ENCODE measurements around the gene PEMT.

Gene PEMT

DNA sequence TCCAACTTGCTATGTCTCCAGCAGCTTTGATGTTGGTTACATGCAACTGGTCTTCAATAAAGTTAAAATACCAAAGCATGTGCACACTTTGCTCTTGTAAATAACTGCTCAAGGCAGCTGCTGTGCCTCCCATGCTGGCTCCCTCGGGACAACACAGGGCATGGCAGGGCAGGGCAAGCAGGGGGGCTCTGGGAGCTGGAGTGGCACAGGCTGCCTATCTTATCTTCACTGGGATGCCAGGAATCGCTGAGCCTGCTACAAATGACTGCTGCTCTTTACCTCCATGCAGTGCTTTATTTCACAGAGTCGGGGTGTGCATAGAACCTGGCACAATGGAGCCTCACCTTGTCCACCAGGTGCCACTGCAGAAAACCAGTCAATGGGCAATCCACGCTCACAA lies 21.8 kb downstream of the PEMT start:
- no peak for DNase-seq

DNA sequence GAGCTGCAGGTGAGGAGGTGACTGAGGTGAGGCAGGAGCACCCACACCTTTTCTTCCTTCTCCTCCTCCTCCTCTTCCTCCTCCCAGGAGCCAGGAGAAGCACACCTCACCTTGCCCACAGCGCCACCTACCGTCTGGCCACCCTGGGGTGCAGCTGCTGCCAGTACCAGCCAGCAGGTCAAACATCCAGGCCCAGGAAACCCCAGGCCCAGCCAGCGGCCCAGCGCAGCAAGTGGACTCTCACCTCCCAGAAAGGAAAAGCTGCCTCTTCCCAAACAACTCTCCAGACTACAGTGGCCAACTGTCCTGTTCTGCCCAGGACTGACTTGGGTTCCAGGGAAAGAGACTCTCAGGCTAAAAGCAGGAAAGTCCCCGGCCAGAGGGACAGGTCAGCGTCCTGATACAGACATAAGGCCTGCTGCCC lies 22.7 kb downstream of the PEMT start:
- DNase-seq: peak; percentile 21 to 38

GRCh38 chr17:17567631-17568030 lies 23.9 kb downstream of the PEMT start:
- DNase-seq: no peak

- no peak for DNase-seq
These were observed 24.5 kb downstream of the PEMT start for GRCh38 chr17:17566896-17567513.

DNA sequence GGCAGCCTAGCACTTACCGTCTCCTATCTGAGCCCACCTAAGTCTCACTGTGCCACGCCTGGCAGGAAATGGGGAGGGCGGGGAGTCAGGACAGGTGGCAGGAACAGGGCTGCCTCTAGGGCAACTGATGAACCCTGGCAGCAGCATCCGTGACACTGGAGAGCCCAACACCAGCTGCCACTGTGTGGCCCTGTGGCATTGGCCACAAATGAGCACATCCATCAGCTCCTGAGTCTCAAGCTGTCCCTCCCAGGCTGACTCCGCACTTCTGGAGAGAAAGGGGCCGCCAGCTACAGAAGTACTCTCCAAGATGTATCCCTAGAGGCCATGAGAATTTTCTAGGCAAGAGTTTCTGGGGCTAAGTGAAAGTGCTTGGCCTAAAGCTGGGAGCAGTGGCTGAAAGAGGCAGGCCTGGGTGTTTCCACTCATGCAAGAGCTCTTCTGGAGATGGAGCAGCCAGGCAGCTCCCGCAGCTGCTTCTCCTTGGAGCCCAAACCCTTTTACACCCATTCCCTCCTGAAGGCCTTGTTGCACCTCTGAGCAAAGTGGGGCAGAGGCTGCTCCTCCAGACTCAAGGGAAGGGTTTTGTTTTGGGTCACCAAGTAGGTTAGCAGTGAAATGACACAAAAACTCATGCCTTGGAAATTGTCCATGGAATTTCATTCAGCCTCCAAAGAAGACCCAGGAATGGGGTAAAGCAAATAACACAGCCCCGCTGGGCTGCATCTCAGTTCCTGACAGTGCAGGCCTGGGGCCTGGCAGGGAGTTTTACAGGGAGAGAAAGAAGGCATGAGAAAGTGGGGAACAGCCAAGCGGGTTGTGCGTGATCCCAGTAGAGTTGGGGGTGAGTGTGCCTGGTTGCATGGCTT lies 25.8 kb downstream of the PEMT start:
- no peak for DNase-seq

GRCh38 chr17:17564896-17565295 lies 26.6 kb downstream of the PEMT start:
- DNase-seq: no peak

- no peak for DNase-seq
These were observed 27.2 kb downstream of the PEMT start for GRCh38 chr17:17564323-17564722.

DNA sequence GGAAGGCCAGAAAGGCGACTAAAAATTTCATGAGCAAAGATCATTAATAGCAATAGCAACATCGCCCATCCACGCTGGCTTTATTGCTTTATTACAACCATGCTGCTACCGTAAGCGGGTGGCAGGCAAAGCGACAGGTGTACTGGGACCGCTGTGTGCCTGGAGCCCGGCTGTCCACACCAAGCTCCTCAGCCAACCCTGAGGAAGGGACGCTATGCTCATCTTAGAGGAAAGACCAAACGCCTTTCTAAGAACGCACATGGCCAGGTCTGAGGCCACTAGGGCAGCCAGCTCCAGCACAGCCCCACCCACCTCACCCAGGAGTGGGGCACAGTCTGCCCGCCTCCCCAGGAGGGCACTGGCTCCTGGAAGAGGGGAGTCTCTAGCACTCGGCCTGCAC lies 28.0 kb downstream of the PEMT start:
- no peak for DNase-seq

DNA sequence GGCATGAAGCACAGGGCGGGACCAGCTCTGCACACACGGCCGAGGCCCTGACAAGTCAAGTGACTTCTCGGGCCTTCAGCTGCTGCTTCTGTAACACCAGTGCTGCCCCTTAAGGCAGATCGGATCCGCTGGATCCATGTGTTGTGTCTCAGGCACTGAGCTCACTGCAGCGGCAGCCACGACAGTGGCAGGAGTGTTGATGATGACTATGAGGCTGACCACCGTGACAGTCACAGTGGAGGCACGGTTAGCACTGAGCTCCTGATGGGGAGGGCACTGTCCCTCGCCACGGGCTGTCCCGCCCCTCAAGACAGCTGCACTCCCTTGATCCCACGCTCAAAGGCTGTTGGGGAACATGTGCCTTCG lies 29.4 kb downstream of the PEMT start:
- no peak for DNase-seq

- DNase-seq: peak in 1 of 2 donors; percentile 51
These were observed 29.9 kb downstream of the PEMT start for GRCh38 chr17:17561408-17562145.

- DNase-seq: no peak
These were observed 30.5 kb downstream of the PEMT start for GRCh38 chr17:17560975-17561374.

- no peak for DNase-seq
These were observed 31.3 kb downstream of the PEMT start for GRCh38 chr17:17560167-17560566.

DNA sequence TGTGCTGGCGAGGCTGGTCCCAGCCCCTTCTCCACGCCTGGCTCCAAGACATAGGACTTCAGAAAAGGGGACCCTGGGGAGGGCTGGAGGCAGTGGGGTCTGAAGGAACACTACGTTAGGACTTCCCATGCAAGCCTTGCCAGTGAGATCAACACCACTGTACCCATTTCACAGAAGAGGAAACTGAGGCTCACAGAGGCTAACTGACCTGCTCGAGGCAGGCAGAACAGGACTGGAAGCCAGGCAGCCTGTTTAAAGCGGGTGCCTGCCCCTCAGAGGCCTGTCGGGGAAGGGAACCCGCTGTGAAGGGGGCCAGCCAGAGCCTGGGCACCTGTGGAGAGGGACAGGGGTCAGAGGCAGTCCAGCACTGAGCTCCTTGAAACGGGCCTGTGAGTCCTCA lies 32.3 kb downstream of the PEMT start:
- DNase-seq: no peak

DNA sequence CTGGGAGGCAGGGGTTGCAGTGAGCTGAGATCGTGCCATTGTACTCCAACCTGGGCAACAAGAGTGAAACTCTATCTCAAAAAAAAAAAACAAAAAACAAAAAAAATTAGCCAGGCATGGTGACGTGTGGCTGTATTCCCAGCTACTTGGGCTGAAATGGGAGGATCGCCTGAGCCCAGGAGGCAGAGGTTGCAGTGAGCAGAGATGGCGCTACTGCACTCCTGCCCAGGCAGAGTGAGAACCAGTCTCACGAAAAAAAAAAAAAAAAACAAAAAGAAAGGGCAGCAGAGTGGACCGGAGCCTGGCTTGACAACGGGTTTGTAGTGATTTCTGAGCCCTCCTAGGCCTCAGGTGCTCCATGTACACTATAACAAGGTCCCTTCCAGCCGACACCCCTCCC lies 33.1 kb downstream of the PEMT start:
- DNase-seq: no peak

DNA sequence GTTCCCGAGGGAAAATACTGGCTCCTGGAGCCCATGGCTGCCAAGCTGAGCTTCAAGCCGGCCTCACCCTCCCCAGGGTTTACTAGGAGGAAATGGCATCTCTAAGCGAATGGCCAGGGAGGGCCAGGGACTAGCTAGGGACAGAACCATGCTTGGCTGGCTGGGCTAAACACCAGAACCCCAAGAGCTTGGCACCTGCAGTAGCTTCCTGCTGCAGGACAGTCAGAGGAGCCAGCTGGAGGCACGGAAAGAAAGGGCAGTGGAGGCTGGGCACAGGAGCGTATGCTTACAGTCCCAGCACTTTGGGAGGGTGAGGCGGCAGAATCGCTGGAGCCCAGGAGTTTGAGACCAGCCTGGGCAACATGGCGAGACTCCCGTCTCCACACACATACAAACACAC lies 33.7 kb downstream of the PEMT start:
- no peak for DNase-seq

DNA sequence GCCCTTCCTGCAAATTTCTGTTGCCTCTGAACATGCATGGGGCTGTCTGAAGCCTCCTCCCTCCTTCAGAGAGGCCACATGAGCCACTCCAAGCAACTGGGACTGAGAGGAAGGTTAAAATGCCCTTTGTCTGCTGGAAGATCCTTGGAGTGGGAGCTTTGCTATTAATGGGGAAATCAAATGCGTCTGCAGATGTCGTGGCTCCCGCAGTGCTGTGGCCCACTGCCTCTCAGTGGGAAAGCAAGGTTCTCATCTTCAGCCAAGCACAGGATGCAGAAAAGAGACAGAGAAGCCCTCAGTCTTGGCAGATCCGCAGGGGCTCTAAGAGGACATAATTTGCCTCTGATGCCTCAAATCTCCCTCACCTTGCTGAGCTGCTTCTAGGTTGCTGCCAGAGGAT lies 34.8 kb downstream of the PEMT start:
- DNase-seq: no peak

DNA sequence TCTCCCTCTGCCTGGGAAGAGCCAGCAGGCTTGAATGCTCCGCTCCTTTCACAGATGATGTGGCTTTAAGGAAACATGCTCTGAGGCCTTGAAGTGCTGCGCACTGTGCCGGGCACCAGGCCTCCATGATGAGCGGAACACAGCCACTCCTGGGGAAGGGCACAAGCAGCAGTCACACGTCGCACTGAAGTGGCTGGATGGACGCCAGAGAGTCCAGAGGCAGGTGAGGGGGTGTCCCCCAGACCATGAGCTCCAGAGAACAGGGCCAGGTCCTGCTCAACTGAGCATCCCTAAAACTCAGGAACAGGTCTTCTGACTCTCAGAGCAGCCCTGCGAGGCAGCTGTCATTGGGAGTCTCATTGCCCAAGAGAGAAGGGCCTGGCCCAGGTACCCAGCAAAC lies 35.6 kb downstream of the PEMT start:
- DNase-seq: no peak

- no peak for DNase-seq
These were observed 36.4 kb downstream of the PEMT start for GRCh38 chr17:17555151-17555550.

- no peak for DNase-seq
These were observed 37.2 kb downstream of the PEMT start for GRCh38 chr17:17554266-17554665.

GRCh38 chr17:17553217-17554195 lies 38.0 kb downstream of the PEMT start:
- no peak for DNase-seq

- no peak for DNase-seq
These were observed 38.9 kb downstream of the PEMT start for GRCh38 chr17:17552351-17553216.

GRCh38 chr17:17551361-17551760 lies 40.1 kb downstream of the PEMT start:
- DNase-seq: no peak

All from CD4-positive, alpha-beta T cell treated with Interleukin-1 beta for 1 hour (primary cell).